ENCODE measurements around the gene WIPF3. TPM values are rescaled to one million over a fixed set of nuclear protein-coding genes. Genes with fewer than 3 reads are reported as not detected.

WIPF3 gene
- total and polyA plus RNA-seq, 12 donors = 1.1 to 15.4 (median 6.9) TPM

DNA sequence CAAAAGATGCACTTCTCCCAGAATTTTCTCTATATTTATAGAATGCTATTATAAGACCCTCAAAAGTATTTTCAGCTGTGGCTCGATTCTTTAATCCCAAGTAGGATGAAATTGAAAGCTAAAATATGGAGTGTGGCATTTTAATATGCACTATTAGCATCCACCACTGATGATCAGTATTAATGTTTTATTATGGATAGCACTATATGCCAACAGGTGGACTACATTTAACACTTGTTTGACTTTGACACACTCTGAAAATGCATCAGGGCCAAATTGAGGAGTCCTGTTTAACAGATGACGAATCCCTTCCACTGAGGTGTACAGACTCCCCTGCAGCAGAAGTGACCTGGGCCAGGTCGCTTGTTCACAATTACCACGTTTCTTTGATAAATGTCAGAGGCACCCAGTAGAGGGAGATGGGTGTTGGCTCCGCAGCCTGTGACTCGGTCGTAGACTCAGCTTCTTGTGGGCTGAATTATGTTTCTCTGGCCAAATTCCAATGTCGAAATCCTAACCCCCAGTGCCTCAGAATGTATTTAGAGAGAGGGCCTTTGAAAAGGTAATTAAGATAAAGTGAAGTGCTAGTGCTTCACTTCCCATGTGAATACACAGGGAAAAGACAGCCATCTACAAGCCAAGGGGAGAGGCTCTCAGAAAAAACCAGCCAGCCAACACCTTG, 48.1 kb downstream of the WIPF3 start:
- WGBS, 2 donors = 60% methylated on average over 8 of the region's 8 CpGs
- ATAC-seq (no peak), DNase-seq (no peak)
- Histone ChIP-seq H3K4me3 (no peak overlapping the region), H3K36me3 (no peaks in the 10 kb centered on the region), H3K9me3 (no peaks in the 10 kb centered on the region), H3K4me1 (peaks cover 6 to 29% (median 11%) of the 10 kb centered on the region in 9 donors), H3K27ac (no peak overlapping the region), H3K27me3 (no peaks in the 10 kb centered on the region)
- intact Hi-C loops (cut with DNase I) = no loop called here
- TF ChIP-seq, protein P1, sequence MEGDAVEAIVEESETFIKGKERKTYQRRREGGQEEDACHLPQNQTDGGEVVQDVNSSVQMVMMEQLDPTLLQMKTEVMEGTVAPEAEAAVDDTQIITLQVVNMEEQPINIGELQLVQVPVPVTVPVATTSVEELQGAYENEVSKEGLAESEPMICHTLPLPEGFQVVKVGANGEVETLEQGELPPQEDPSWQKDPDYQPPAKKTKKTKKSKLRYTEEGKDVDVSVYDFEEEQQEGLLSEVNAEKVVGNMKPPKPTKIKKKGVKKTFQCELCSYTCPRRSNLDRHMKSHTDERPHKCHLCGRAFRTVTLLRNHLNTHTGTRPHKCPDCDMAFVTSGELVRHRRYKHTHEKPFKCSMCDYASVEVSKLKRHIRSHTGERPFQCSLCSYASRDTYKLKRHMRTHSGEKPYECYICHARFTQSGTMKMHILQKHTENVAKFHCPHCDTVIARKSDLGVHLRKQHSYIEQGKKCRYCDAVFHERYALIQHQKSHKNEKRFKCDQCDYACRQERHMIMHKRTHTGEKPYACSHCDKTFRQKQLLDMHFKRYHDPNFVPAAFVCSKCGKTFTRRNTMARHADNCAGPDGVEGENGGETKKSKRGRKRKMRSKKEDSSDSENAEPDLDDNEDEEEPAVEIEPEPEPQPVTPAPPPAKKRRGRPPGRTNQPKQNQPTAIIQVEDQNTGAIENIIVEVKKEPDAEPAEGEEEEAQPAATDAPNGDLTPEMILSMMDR (IDR thresholded peaks at IDR 0.05) = no peak

DNA sequence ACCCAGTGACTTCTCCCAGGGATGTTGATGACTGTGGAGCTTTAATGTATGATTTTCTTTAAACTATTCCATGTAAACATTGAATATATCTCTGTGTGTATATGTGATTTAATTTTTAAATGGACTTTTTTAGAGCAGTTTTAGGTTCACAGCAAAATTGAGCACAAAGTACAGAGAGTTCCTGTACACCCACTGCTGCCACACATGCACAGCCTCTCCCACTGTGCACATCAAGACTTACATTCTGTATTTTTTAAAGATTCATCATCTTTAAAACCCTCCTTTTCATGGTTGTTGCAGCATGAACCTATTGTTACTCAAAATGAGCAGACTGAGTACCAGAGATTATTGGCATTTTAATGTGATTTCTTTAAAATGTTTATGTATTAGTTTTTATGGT, 51.3 kb downstream of the WIPF3 start:
- Histone ChIP-seq H3K4me3 (no peak overlapping the region), H3K27me3 (no peaks in the 10 kb centered on the region), H3K4me1 (peaks cover 7 to 33% (median 23%) of the 10 kb centered on the region in 9 donors), H3K36me3 (no peaks in the 10 kb centered on the region), H3K27ac (no peak overlapping the region), H3K9me3 (no peaks in the 10 kb centered on the region)
- DNase-seq (no peak), ATAC-seq (no peak)
- intact Hi-C loops (cut with DNase I) = no loop called here
- TF ChIP-seq, protein P1 (IDR thresholded peaks at IDR 0.05) = no peak

DNA sequence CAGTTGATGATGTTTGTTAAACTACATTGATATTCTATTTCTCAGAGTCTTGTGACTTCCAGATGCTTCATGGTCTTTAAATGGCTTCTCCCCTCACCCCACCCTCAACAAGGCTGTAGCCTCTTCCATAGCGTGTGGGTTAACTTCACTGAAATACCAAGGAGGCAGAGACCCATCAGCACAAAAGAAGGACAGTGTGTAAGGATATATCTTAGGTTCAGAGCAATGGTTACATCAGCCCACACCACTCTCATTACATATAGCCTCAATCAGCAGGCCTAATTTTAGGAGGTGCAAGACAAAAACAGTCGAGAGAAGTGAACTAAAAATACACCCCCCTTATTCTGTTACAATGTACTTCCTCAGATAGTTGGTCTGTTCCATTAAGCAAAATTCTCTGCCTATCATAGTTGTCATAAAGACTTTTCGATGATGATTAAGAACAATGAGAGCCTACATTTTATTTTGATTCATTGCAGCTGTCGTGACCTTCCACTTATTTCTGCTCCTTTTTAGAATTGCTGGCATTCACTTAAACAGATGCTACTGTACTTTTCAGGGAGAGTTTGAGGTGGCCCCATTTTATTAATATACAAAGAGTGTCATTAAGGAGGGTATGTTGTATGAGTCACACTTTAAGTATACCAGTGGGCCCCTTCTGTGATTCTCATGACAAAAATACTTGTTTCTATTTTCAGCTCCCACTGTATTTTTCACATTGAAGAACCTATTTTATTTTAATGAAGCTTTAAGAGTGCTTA, 52.1 kb downstream of the WIPF3 start:
- Histone ChIP-seq H3K4me1 (peaks cover 7 to 26% (median 17%) of the 10 kb centered on the region in 9 donors), H3K9me3 (no peaks in the 10 kb centered on the region), H3K4me3 (no peak overlapping the region), H3K27me3 (no peaks in the 10 kb centered on the region), H3K27ac (peak overlapping the region in 3 of 10 donors; percentile 2 to 23 (median 13)), H3K36me3 (no peaks in the 10 kb centered on the region)
- intact Hi-C loops (cut with DNase I) = no loop called here
- ATAC-seq (peak in 2 of 8 donors; percentile 29 to 57), DNase-seq (no peak)
- TF ChIP-seq, protein P1 (IDR thresholded peaks at IDR 0.05) = no peak
- WGBS, 2 donors = 50 to 53% methylated on average over 4 of the region's 4 CpGs

DNA sequence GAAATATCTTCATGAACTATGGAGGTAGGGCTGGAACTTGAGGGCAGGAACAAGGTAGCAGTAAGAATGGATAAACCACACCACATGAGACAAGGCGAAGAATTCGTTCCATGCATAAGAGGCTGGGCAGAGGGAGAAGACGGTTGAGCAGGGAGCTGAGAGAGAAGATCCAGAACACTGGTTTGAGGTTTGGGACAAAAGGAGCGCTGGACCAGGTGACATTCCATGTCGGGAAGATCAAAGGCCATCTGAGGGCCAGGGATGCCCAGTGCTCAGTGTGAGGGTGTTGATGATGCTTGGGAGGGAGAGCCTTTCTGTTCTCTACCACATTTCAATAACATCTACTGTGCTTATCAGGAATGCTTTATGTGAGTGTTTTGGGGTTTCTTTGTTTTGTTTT, 52.8 kb downstream of the WIPF3 start:
- no peak overlapping the region for H3K4me3 ChIP-seq
- no peaks in the 10 kb centered on the region for H3K27me3 ChIP-seq
- peaks cover 7 to 27% (median 17%) of the 10 kb centered on the region in 9 donors for H3K4me1 ChIP-seq
- no peaks in the 10 kb centered on the region for H3K36me3 ChIP-seq
- TF ChIP-seq, protein P1 (IDR thresholded peaks at IDR 0.05) = no peak
- DNase-seq (no peak), ATAC-seq (peak in 4 of 8 donors; percentile 15 to 43 (median 24))
- no peaks in the 10 kb centered on the region for H3K9me3 ChIP-seq
- intact Hi-C loops (cut with DNase I) = no loop called here
- peak overlapping the region in 3 of 10 donors; percentile 2 to 31 (median 23) for H3K27ac ChIP-seq
- WGBS, 2 donors = 85 to 89% methylated on average over 5 of the region's 5 CpGs

Data from heart right ventricle (tissue), 16 donors.